Parathyroid adenoma (tissue), 2 donors: Measurements from ENCODE around the gene TRIM38.

Source experiments
- H2AFZ ChIP-seq: fragments of 300-600 bp; sonication (generic); one replicate; pipeline ENCODE4 v1.7.0; 2017; ENCODE audit warnings: antibody characterized with exemption, mild to moderate bottlenecking
- H3K27ac ChIP-seq: fragments of 300-600 bp; sonication (generic); one replicate; pipeline ENCODE4 v1.7.0; 2017
- H3K27me3 ChIP-seq: fragments of 300-600 bp; sonication (generic); one replicate; pipeline ENCODE4 v1.7.0; 2017; ENCODE audit warnings: low read length; ENCODE audit not compliant: control insufficient read depth, insufficient read depth
- H3K36me3 ChIP-seq: fragments of 300-600 bp; sonication (generic); one replicate; pipeline ENCODE4 v1.7.0; 2017; ENCODE audit warnings: low read length; ENCODE audit not compliant: control insufficient read depth, insufficient read depth
- H3K4me1 ChIP-seq: fragments of 300-600 bp; sonication (generic); one replicate; pipeline ENCODE4 v1.7.0; 2017; ENCODE audit warnings: control low read depth
- H3K4me2 ChIP-seq: fragments of 300-600 bp; sonication (generic); one replicate; pipeline ENCODE4 v1.7.0; 2017; ENCODE audit warnings: low read length
- H3K4me3 ChIP-seq: fragments of 300-600 bp; sonication (generic); one replicate; pipeline ENCODE4 v1.7.0; 2017; ENCODE audit warnings: low read depth, low read length
- H3K79me2 ChIP-seq: fragments of 300-600 bp; sonication (generic); one replicate; pipeline ENCODE4 v1.7.0; 2017; ENCODE audit warnings: control low read depth
- H3K9ac ChIP-seq: fragments of 300-600 bp; sonication (generic); one replicate; pipeline ENCODE4 v1.7.0; 2017; ENCODE audit warnings: mild to moderate bottlenecking
- H3K9me3 ChIP-seq: fragments of 300-600 bp; sonication (generic); one replicate; pipeline ENCODE4 v1.7.0; 2017; ENCODE audit warnings: low read length; ENCODE audit not compliant: control insufficient read depth
- TF ChIP-seq, protein P1 (sequence below): fragments of 300-600 bp; sonication (generic); IDR thresholded peaks from one replicate; pipeline ENCODE4 v1.7.0; 2017; ENCODE audit warnings: antibody characterized with exemption, mild to moderate bottlenecking
- donor health status: primary hyperparathyroidism.

The TRIM38 gene

DNA sequence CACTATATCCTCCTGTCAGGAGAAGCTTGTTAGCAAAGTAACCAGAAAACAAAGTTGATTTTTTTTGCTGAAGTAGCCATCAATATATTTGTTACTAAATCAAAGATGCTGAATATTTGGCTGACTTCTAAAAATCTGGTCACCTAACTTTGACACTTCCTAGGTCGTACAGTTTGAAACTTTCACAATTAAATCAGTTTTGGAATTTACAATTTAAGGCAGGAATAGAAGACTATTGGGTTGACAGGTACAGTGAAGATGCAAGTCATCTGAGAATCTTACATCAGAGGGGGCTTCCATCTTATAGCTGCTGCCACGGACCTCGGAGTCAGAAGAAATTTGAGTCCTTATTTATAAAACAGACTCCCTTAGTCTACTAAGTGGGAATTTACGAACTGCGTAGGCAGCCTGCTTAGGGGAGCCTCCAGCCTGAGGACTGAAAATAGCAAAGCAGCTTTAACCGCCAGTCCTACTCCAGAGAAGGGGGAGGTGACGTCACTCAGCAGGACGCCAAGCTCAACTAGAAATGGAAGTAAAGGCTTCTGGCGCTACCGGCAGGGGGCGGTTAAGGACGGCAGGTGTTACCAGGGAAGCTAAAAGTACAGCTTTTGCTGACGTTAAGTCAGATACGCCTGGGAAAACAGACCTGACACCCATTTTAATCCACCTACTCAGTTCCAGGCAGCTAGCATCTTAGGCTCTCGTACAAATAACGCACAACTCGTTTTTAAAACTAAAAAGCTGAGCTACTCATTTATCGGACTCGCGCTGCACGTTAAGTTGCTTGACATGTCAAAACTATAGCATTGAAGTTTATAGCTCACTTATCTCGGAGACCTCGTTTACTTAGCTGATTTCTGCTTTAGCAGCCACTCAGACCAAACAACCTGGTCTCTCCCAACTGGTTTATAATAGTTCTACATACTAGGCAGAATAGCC, 63.6 kb downstream of the TRIM38 start:
- Histone ChIP-seq H2AFZ (peak overlapping the region; percentile 65), H3K4me2 (peak overlapping the region; percentile 98), H3K9ac (peak overlapping the region; percentile 68), H3K79me2 (no peaks in the 10 kb centered on the region), H3K36me3 (no peaks in the 10 kb centered on the region), H3K9me3 (no peaks in the 10 kb centered on the region), H3K4me1 (peaks cover 7% of the 10 kb centered on the region), H3K27me3 (no peaks in the 10 kb centered on the region), H3K4me3 (peak overlapping the region; percentile 77), H3K27ac (peak overlapping the region; percentile 96)
- TF ChIP-seq, protein P1, sequence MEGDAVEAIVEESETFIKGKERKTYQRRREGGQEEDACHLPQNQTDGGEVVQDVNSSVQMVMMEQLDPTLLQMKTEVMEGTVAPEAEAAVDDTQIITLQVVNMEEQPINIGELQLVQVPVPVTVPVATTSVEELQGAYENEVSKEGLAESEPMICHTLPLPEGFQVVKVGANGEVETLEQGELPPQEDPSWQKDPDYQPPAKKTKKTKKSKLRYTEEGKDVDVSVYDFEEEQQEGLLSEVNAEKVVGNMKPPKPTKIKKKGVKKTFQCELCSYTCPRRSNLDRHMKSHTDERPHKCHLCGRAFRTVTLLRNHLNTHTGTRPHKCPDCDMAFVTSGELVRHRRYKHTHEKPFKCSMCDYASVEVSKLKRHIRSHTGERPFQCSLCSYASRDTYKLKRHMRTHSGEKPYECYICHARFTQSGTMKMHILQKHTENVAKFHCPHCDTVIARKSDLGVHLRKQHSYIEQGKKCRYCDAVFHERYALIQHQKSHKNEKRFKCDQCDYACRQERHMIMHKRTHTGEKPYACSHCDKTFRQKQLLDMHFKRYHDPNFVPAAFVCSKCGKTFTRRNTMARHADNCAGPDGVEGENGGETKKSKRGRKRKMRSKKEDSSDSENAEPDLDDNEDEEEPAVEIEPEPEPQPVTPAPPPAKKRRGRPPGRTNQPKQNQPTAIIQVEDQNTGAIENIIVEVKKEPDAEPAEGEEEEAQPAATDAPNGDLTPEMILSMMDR = peak; percentile 95

DNA sequence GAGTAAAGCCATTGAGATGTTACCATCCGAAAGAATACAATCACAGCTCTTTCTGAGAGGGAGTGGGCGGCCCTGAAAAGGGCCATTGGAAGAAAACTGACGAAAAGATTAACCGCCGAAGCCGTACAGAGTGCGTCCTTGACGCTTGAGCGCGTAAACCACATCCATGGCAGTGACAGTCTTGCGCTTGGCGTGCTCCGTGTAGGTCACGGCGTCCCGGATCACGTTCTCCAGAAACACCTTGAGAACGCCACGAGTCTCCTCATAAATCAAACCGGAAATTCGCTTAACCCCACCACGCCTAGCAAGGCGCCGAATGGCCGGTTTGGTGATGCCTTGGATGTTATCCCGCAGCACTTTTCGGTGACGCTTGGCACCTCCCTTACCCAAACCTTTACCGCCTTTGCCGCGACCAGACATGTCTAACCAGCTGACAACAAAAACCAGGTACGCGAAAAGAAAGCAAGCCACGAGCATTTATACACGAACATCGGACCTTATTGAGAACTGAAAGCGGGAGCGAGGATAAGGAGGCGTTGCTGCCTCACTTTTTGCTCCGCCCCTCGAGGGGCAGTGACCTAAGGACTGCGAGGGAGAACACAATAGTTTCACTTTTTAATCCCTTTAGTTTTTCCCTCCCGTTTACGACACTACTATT, 64.4 kb downstream of the TRIM38 start:
- H3K4me2 ChIP-seq = peak overlapping the region; percentile 98
- TF ChIP-seq, protein P1 = no peak
- peak overlapping the region; percentile 96 for H3K27ac ChIP-seq
- H3K4me1 ChIP-seq = peaks cover 7% of the 10 kb centered on the region
- no peaks in the 10 kb centered on the region for H3K36me3 ChIP-seq
- peak overlapping the region; percentile 68 for H3K9ac ChIP-seq
- H3K4me3 ChIP-seq = peak overlapping the region; percentile 77
- no peaks in the 10 kb centered on the region for H3K27me3 ChIP-seq
- H2AFZ ChIP-seq = peak overlapping the region; percentile 65
- H3K9me3 ChIP-seq = no peaks in the 10 kb centered on the region
- H3K79me2 ChIP-seq = no peaks in the 10 kb centered on the region

DNA sequence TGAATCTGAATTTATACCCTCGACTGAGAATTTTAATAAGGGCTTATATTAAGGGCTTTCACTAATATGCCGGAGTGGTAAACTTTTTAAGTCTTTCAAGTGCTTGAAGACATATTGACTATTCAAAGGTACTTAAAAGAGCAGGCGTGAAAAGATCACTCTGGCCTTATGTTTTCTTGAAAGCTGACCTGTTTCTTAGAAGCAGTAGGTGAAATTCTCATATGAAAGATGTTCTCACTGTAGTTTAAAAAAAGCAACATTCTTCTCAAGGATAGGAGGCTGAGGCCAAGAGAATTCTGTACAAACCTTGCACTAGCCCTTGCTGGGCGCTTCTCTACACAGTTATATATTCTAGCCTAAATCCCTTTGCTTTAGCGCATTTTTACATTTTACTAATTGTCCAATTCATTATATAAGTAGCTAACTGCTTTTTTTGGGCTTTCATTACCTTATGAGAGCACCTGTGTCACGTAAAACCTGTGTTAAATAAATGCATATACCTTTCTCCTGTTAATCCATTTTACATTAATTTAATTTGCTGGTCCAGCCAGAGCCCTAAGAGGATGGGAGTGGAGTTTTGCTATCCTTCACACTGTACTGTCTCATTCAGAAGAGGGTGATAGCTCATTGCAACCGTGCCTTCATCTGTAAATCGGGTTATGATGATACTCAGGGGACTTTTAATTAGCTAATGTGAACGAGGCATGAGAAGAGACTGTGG, 65.0 kb downstream of the TRIM38 start:
- Histone ChIP-seq H3K9ac (no peak overlapping the region), H3K9me3 (no peaks in the 10 kb centered on the region), H3K4me2 (peak overlapping the region; percentile 98), H3K4me1 (peaks cover 7% of the 10 kb centered on the region), H3K27me3 (no peaks in the 10 kb centered on the region), H2AFZ (peak overlapping the region; percentile 65), H3K36me3 (no peaks in the 10 kb centered on the region), H3K4me3 (peak overlapping the region; percentile 77), H3K27ac (peak overlapping the region; percentile 96), H3K79me2 (no peaks in the 10 kb centered on the region)
- TF ChIP-seq, protein P1 = no peak

DNA sequence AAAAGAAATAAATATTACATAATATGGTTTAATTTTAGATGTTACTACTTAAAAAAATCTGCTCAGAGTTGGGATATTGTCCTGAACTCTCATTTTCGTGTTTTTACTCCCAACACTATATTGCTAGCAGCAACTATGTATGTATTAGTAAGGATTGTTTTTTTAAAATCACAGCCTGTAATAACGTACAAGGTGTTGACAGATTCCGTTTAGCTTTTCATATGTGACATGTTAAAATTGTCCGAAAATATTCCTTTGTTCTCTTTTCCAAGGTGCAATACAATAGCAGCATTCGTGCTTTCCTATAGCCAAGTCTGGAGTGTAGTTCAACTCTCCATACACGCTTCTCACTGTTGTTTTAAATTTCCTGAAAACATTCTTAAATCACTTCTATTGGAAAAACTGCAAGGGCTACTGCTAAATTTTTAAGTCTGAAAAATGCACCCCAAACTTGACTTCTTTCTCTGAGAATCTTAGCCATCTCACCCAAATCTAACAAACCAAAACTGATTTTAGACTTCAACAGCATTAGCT, 65.7 kb downstream of the TRIM38 start:
- Histone ChIP-seq H3K4me2 (no peak overlapping the region), H3K4me1 (peaks cover 7% of the 10 kb centered on the region), H3K79me2 (no peaks in the 10 kb centered on the region), H2AFZ (no peak overlapping the region), H3K9ac (no peak overlapping the region), H3K36me3 (no peaks in the 10 kb centered on the region), H3K4me3 (no peak overlapping the region), H3K9me3 (no peaks in the 10 kb centered on the region), H3K27ac (no peak overlapping the region), H3K27me3 (no peaks in the 10 kb centered on the region)
- TF ChIP-seq, protein P1 = no peak
